GM12878 (cell line): ENCODE measurements around the gene C2CD5. TPM values are rescaled to one million over a fixed set of nuclear protein-coding genes. Genes with fewer than 3 reads are reported as not detected.

ENCODE experiments used
- ATAC-seq: fragments of 200-7000 bp; cut with Tn5 transposase; 3 replicates; pipeline ENCODE4 v1.9.1; 2020; ENCODE audit warnings: mild to moderate bottlenecking, moderate library complexity
- BruUV-seq: library from RNA; stranded (reverse); fragments of 400-500 nt; replicated peaks from 2 replicates; lab custom pipeline; 2021; lab: Mats Ljungman, UMichigan
- CTCF ChIA-PET: fragments of 300-600 bp; sonication (Branson Sonifier 250); formaldehyde crosslinking; extraction: SDS; loops from one replicate; lab custom pipeline; 2021; ENCODE audit warnings: inconsistent platforms; lab: Yijun Ruan, JAX
- POLR2A ChIA-PET: fragments of 350-600 bp; formaldehyde crosslinking; extraction: SDS; loops from one replicate; lab custom pipeline; 2021; ENCODE audit warnings: inconsistent platforms; lab: Charles Lee
- RAD21 ChIA-PET: fragments of 300-600 bp; sonication (Branson Sonifier 250); formaldehyde crosslinking; loops from one replicate; lab custom pipeline; 2023; ENCODE audit warnings: antibody characterized with exemption; ENCODE audit not compliant: unreplicated experiment; lab: Charles Lee
- SMC1A ChIA-PET: fragments of 300-600 bp; sonication (Branson Sonifier 250); formaldehyde crosslinking; loops from one replicate; lab custom pipeline; 2023; ENCODE audit not compliant: unreplicated experiment, uncharacterized antibody; lab: Charles Lee
- DNase-seq: peaks from one replicate; pipeline ENCODE4 v3.0.0-alpha.2; 2011; ENCODE audit warnings: low read depth, low spot score
- FAIRE-seq: peaks from 3 replicates; lab custom pipeline; 2011; peaks lifted over from hg19 to GRCh38; lab: Jason Lieb, UNC
- H2AFZ ChIP-seq: 2 replicates; pipeline ENCODE4 v1.6.0; 2011; ENCODE audit warnings: low read depth, low read length, control low read depth; ENCODE audit not compliant: control insufficient read depth
- H3K27ac ChIP-seq: 2 replicates; pipeline ENCODE4 v1.5.1; 2011; ENCODE audit warnings: control low read depth; ENCODE audit not compliant: control insufficient read depth, insufficient read depth
- H3K27me3 ChIP-seq, 2 experiments: replicated peaks in 1 of 2; 2 replicates each; pipeline versions ENCODE4 v1.6.0 to v1.6.1; 2011; ENCODE audit warnings: low read length in 1 of 2; ENCODE audit not compliant: control insufficient read depth in 2 of 2, insufficient read depth in 2 of 2
- H3K36me3 ChIP-seq, 2 experiments: 2 replicates each; pipeline ENCODE4 v1.5.1; 2011; ENCODE audit warnings: low read length in 1 of 2; ENCODE audit not compliant: control insufficient read depth in 2 of 2, insufficient read depth in 2 of 2
- H3K4me1 ChIP-seq: 2 replicates; pipeline ENCODE4 v1.6.1; 2011; ENCODE audit warnings: mild to moderate bottlenecking, low read length, moderate library complexity, mixed read lengths; ENCODE audit not compliant: control insufficient read depth, insufficient read depth
- H3K4me2 ChIP-seq: 2 replicates; pipeline ENCODE4 v1.6.0; 2011; ENCODE audit warnings: control low read depth; ENCODE audit not compliant: control insufficient read depth, insufficient read depth
- H3K4me3 ChIP-seq: fragments of 200-600 bp; sonication (generic); 2 replicates; pipeline ENCODE4 v1.5.1; 2016
- H3K79me2 ChIP-seq: 2 replicates; pipeline ENCODE4 v1.6.0; 2011; ENCODE audit warnings: low read length; ENCODE audit not compliant: control insufficient read depth, insufficient read depth
- H3K9ac ChIP-seq: 2 replicates; pipeline ENCODE4 v1.8.0; 2011; ENCODE audit warnings: low read length, control low read depth, mixed read lengths; ENCODE audit not compliant: control insufficient read depth, insufficient read depth
- H3K9me3 ChIP-seq: replicated peaks from 3 replicates; pipeline ENCODE4 v1.5.1; 2011; ENCODE audit warnings: mild to moderate bottlenecking, low read length; ENCODE audit not compliant: control insufficient read depth, insufficient read depth
- H4K20me1 ChIP-seq: 2 replicates; pipeline ENCODE4 v1.6.0; 2011; ENCODE audit not compliant: control insufficient read depth, insufficient read depth
- KAT2A ChIP-seq: conservative IDR thresholded peaks from 2 replicates; pipeline ENCODE4 v1.6.1; 2011; ENCODE audit warnings: low read depth, low read length; ENCODE audit not compliant: control insufficient read depth
- MTA2 ChIP-seq: fragments of 450-650 bp; IDR thresholded peaks from 2 replicates; pipeline ENCODE4 v1.6.1; 2016; ENCODE audit warnings: low read depth, mild to moderate bottlenecking, moderate library complexity
- RFX5 ChIP-seq: IDR thresholded peaks from 2 replicates; pipeline ENCODE4 v1.6.1; 2011; ENCODE audit warnings: low read depth, low read length, improper control_type of control experiment
- TAF1 ChIP-seq: IDR thresholded peaks from 2 replicates; pipeline ENCODE4 v1.6.1; 2011; ENCODE audit warnings: mild to moderate bottlenecking, low read depth, low read length, borderline replicate concordance
- TCF7 ChIP-seq: IDR thresholded peaks from 2 replicates; pipeline ENCODE4 v1.6.1; 2014; ENCODE audit warnings: antibody characterized with exemption, borderline replicate concordance
- WGBS: methylation state at CpG from one replicate; pipeline ENCODE4 v1.1.6; 2016; ENCODE audit warnings: low lambda C conversion rate; ENCODE audit not compliant: insufficient replicate concordance, insufficient coverage; ENCODE audit errors: missing lambda C conversion rate; 5-methylcytosine and 5-hydroxymethylcytosine counted together
- in situ Hi-C: fragments of 300-500 bp; cut with MboI; formaldehyde crosslinking; loops from 9 replicates; pipeline ENCODE4 v1.14.3; 2018; ENCODE audit warnings: mixed read lengths
- intact Hi-C: fragments of 100-400 bp; cut with micrococcal nuclease; formaldehyde crosslinking; loops from one replicate; pipeline ENCODE4 v1.14.2; 2022; ENCODE audit not compliant: unreplicated experiment
- polyA plus RNA-seq, 11 experiments: library from polyadenylated mRNA; depleted of rRNA in 4 of 11; unstranded in 6 of 11; stranded (reverse) in 5 of 11; fragments of >200 nt; fragmentation: Nextera tagmentation in 4 of 11; fragmentation: Illumina TruSeq in 1 of 11; extraction: Ambion mirVana in 4 of 11; extraction: Trizol in 1 of 11; gene quantifications; 1 replicate in 1 of 11; 2 replicates in 10 of 11; pipeline versions ENCODE4 v1.2.1 to v1.2.3, GENCODE V29; 2011 to 2016; ENCODE audit warnings: inconsistent platforms in 2 of 11, missing spikeins in 2 of 11, low read depth in 1 of 11
- total RNA-seq, 4 experiments: library from RNA; depleted of rRNA in 3 of 4; stranded (reverse); fragments of >200 nt in 3 of 4; fragmentation: Illumina TruSeq in 1 of 4; extraction: Trizol in 1 of 4; gene quantifications; 2 replicates each; pipeline versions ENCODE4 v1.2.1 to v1.2.3, GENCODE V29; 2013 to 2021

Gene C2CD5
- total and polyA plus RNA-seq, 10 of the 15 experiments (the other 5 are each of a cell fraction or from before 2014, with no cell fraction given): 7.7 to 55.0 (median 27.0) TPM

GRCh38 chr12:22532317-22532716 is 12.0 kb downstream of the C2CD5 start (continued):
- no peak for TF ChIP-seq TAF1
- TF ChIP-seq KAT2A: no peak
- no peak for TF ChIP-seq TCF7
- no peak for TF ChIP-seq MTA2

- RAD21 ChIA-PET: interaction anchor here (0.7 to 1.2 kb wide), 3 partner anchors 16 to 153 kb away, joined by 3 read pairs; no protein-coding TSS in a partner anchor
- Histone ChIP-seq H3K4me2 (no peak overlapping the region), H3K4me3 (no peak overlapping the region), H3K27ac (no peak overlapping the region)
- CTCF ChIA-PET: interaction anchor here (0.7 to 2.7 kb wide), 11 partner anchors 13 to 141 kb away, joined by 3 to 12 read pairs (median 3); no protein-coding TSS in a partner anchor
- BruUV-seq: no TSS peak
- no peak for FAIRE-seq
- intact Hi-C loops: no loop called here
- in situ Hi-C loops: no loop called here
- no peak for TF ChIP-seq RFX5
- TF ChIP-seq MTA2: no peak
- TF ChIP-seq, all 136 proteins: peak for 0
- no peaks in the 10 kb centered on the region; the same call in 1 of the 3 replicates for H3K9me3 ChIP-seq
- H4K20me1 ChIP-seq: no peaks in the 10 kb centered on the region
- H3K4me1 ChIP-seq: no peaks in the 10 kb centered on the region
- H3K9ac ChIP-seq: no peak overlapping the region
- WGBS: 95% methylated on average over 2 of the region's 2 CpGs
- ChIA-PET POLR2A (no interaction called here), SMC1A (interaction anchor here (1.0 to 4.8 kb wide), 5 partner anchors 15 to 140 kb away, joined by 3 to 33 read pairs (median 3); no protein-coding TSS in a partner anchor)
- DNase-seq (no peak), ATAC-seq (no peak)
- H3K79me2 ChIP-seq: peaks cover 3% of the 10 kb centered on the region
- H2AFZ ChIP-seq: no peak overlapping the region
- no peaks in the 10 kb centered on the region for H3K27me3 ChIP-seq
- peaks cover 0 to 4% of the 10 kb centered on the region in 2 experiments; a peak in 1 of 4 replicates for H3K36me3 ChIP-seq
Observed at GRCh38 chr12:22531205-22531604, 13.1 kb downstream of the C2CD5 start.
